ENCODE data around the gene SYNGR2. TPM values are rescaled to one million over a fixed set of nuclear protein-coding genes. Genes with fewer than 3 reads are reported as not detected.

Gene SYNGR2
- total RNA-seq, 1 experiment from 2014 or later: 169 TPM

GRCh38 chr17:78144147-78144719 is 24.1 kb upstream of the SYNGR2 start:
- Histone ChIP-seq H3K9me3 (no peaks in the 10 kb centered on the region), H3K4me3 (ENCODE audit: low read depth, low read length) (no peak overlapping the region), H3K4me1 (peaks cover 52% of the 10 kb centered on the region), H3K36me3 (ENCODE audit: control insufficient read depth, insufficient read depth, low read length) (no peaks in the 10 kb centered on the region), H3K27me3 (replicated peaks; ENCODE audit: control insufficient read depth, insufficient read depth, low read length) (no peaks in the 10 kb centered on the region)
- intact Hi-C loops (cut with micrococcal nuclease; ENCODE audit: unreplicated experiment): no loop called here
- TF ChIP-seq CTCF (IDR thresholded peaks at IDR 0.05; ENCODE audit: insufficient read depth in 1 of 2, low read depth in 1 of 2, low read length in 1 of 2, severe bottlenecking in 1 of 2, unreplicated experiment in 1 of 2): no peak
- DNase-seq: no peak
- ChIA-PET POLR2A (no interaction called here), CTCF (no interaction called here)
- H3K4me1 Mint-ChIP-seq (ENCODE audit: low read depth, unreplicated experiment): peaks cover 12% of the 10 kb centered on the region
- H3K27me3 Mint-ChIP-seq (ENCODE audit: insufficient read depth, unreplicated experiment): no peaks in the 10 kb centered on the region
- H3K9me3 Mint-ChIP-seq (ENCODE audit: unreplicated experiment): no peaks in the 10 kb centered on the region
- peaks cover 8% of the 10 kb centered on the region for H3K36me3 Mint-ChIP-seq (ENCODE audit: insufficient read depth, unreplicated experiment)
- H3K4me3 Mint-ChIP-seq (ENCODE audit: unreplicated experiment): no peak overlapping the region
- BruUV-seq (replicated peaks): no TSS peak
- H3K27ac Mint-ChIP-seq (ENCODE audit: unreplicated experiment): peak overlapping the region; percentile 15

GRCh38 chr17:78144736-78145641 is 23.4 kb upstream of the SYNGR2 start:
- peaks cover 49% of the 10 kb centered on the region for H3K4me1 ChIP-seq

More at GRCh38 chr17:78144736-78145641, 23.4 kb upstream of the SYNGR2 start:
- intact Hi-C loops (cut with micrococcal nuclease; ENCODE audit: unreplicated experiment): no loop called here
- BruUV-seq (replicated peaks): no TSS peak
- H3K36me3 Mint-ChIP-seq (ENCODE audit: insufficient read depth, unreplicated experiment): peaks cover 6% of the 10 kb centered on the region
- peaks cover 12% of the 10 kb centered on the region for H3K4me1 Mint-ChIP-seq (ENCODE audit: low read depth, unreplicated experiment)
- Histone ChIP-seq H3K36me3 (ENCODE audit: control insufficient read depth, insufficient read depth, low read length) (no peaks in the 10 kb centered on the region), H3K9me3 (no peaks in the 10 kb centered on the region), H3K27me3 (replicated peaks; ENCODE audit: control insufficient read depth, insufficient read depth, low read length) (no peaks in the 10 kb centered on the region), H3K4me3 (ENCODE audit: low read depth, low read length) (no peak overlapping the region)
- no peak for TF ChIP-seq CTCF (IDR thresholded peaks at IDR 0.05; ENCODE audit: insufficient read depth in 1 of 2, low read depth in 1 of 2, low read length in 1 of 2, severe bottlenecking in 1 of 2, unreplicated experiment in 1 of 2)
- H3K27me3 Mint-ChIP-seq (ENCODE audit: insufficient read depth, unreplicated experiment): no peaks in the 10 kb centered on the region
- H3K9me3 Mint-ChIP-seq (ENCODE audit: unreplicated experiment): no peaks in the 10 kb centered on the region
- ChIA-PET POLR2A (interaction anchor here (0.5 kb wide), 1 partner anchor 59 kb away, joined by 11 read pairs; no protein-coding TSS in a partner anchor), CTCF (no interaction called here)
- DNase-seq: peak in 1 of 2 experiments; percentile 51
- no peak overlapping the region for H3K27ac Mint-ChIP-seq (ENCODE audit: unreplicated experiment)
- H3K4me3 Mint-ChIP-seq (ENCODE audit: unreplicated experiment): no peak overlapping the region
